Thyroid gland (tissue), 4 donors: ENCODE measurements around the gene FHIT.

Experiments
- CTCF ChIP-seq, 6 experiments: fragments of 200-600 bp in 3 of 6; fragments of 450-650 bp in 3 of 6; sonication (generic) in 3 of 6; IDR thresholded peaks; one replicate each; pipeline ENCODE4 v1.5.1; 2016 to 2019; ENCODE audit warnings: antibody characterized with exemption in 6 of 6, mild to moderate bottlenecking in 2 of 6, inconsistent platforms in 1 of 6, moderate library complexity in 1 of 6
- POLR2A ChIP-seq, 2 donors: fragments of 450-650 bp; IDR thresholded peaks; one replicate each; pipeline ENCODE4 v1.6.1; 2017; ENCODE audit warnings: antibody characterized with exemption in 2 of 2, mild to moderate bottlenecking in 2 of 2, moderate library complexity in 1 of 2

GRCh38 chr3:59726279-59726678, 1525.0 kb downstream of the FHIT start:
- TF ChIP-seq CTCF (IDR thresholded peaks at IDR 0.05) (no peak), POLR2A (IDR thresholded peaks at IDR 0.05) (no peak)
